GM23248 (cell line): ENCODE measurements around the gene TP63. TPM values are rescaled to one million over a fixed set of nuclear protein-coding genes. Genes with fewer than 3 reads are reported as not detected.
"Not testable (repeated sequence)": the region's sequence is repeated elsewhere in the genome, so short reads cannot be mapped to it uniquely, and the experiment has no call there.

ENCODE experiments used
- DNase-seq: peaks from one replicate; pipeline ENCODE4 v3.0.0-alpha.2; 2015
- H2AFZ ChIP-seq: fragments of 200-600 bp; sonication (generic); 2 replicates; pipeline ENCODE4 v1.6.1; 2016; ENCODE audit warnings: antibody characterized with exemption
- H3F3A ChIP-seq: fragments of 200-600 bp; sonication (generic); 2 replicates; pipeline ENCODE4 v1.6.1; 2016; ENCODE audit warnings: mild to moderate bottlenecking, antibody characterized with exemption, mixed run types; ENCODE audit not compliant: insufficient read depth
- H3K27ac ChIP-seq: fragments of 200-600 bp; sonication (generic); 2 replicates; pipeline ENCODE4 v1.5.1; 2016; ENCODE audit warnings: mild to moderate bottlenecking
- H3K27me3 ChIP-seq: fragments of 200-600 bp; sonication (generic); replicated peaks from 2 replicates; pipeline ENCODE4 v1.6.1; 2016; ENCODE audit warnings: mild to moderate bottlenecking; ENCODE audit not compliant: insufficient read depth
- H3K36me3 ChIP-seq: fragments of 200-600 bp; sonication (generic); 2 replicates; pipeline ENCODE4 v1.6.1; 2016; ENCODE audit warnings: low read depth, mild to moderate bottlenecking
- H3K4me1 ChIP-seq: fragments of 200-600 bp; sonication (generic); 2 replicates; pipeline ENCODE4 v1.6.1; 2016; ENCODE audit warnings: mild to moderate bottlenecking; ENCODE audit not compliant: insufficient read depth
- H3K4me2 ChIP-seq: fragments of 200-600 bp; sonication (generic); one replicate; pipeline ENCODE4 v1.6.1; 2016; ENCODE audit warnings: mild to moderate bottlenecking; ENCODE audit not compliant: unreplicated experiment
- H3K4me3 ChIP-seq: fragments of 200-600 bp; sonication (generic); 2 replicates; pipeline ENCODE4 v1.5.1; 2016; ENCODE audit warnings: mild to moderate bottlenecking
- H3K79me2 ChIP-seq: fragments of 200-600 bp; sonication (generic); 2 replicates; pipeline ENCODE4 v1.6.1; 2016; ENCODE audit warnings: mild to moderate bottlenecking; ENCODE audit not compliant: insufficient read depth
- H3K9ac ChIP-seq: fragments of 200-600 bp; sonication (generic); 2 replicates; pipeline ENCODE4 v1.6.1; 2016; ENCODE audit warnings: mild to moderate bottlenecking
- H3K9me2 ChIP-seq: fragments of 200-600 bp; sonication (generic); 2 replicates; pipeline ENCODE4 v1.6.1; 2016; ENCODE audit warnings: mixed run types, mild to moderate bottlenecking, moderate library complexity; ENCODE audit not compliant: insufficient read depth
- H3K9me3 ChIP-seq: fragments of 200-600 bp; sonication (generic); one replicate; pipeline ENCODE4 v1.6.1; 2017; ENCODE audit warnings: low read depth
- H4K20me1 ChIP-seq: fragments of 200-600 bp; sonication (generic); 2 replicates; pipeline ENCODE4 v1.6.0; 2016; ENCODE audit not compliant: insufficient read depth
- EZH2 ChIP-seq: fragments of 200-600 bp; sonication (generic); IDR thresholded peaks from 2 replicates; pipeline ENCODE4 v1.6.1; 2018; ENCODE audit warnings: antibody characterized with exemption, mild to moderate bottlenecking; ENCODE audit not compliant: insufficient read depth, poor library complexity, severe bottlenecking
- EZH2phosphoT487 ChIP-seq: fragments of 200-600 bp; sonication (generic); IDR thresholded peaks from 2 replicates; pipeline ENCODE4 v1.6.1; 2018; ENCODE audit warnings: antibody characterized with exemption, moderate library complexity, mild to moderate bottlenecking, low read depth; ENCODE audit not compliant: insufficient read depth
- WGBS, 2 experiments: methylation state at CpG; one replicate each; pipeline ENCODE4 v1.1.6; 2015 to 2017; ENCODE audit warnings: low lambda C conversion rate in 2 of 2, low coverage in 1 of 2; ENCODE audit errors: missing lambda C conversion rate in 2 of 2; 5-methylcytosine and 5-hydroxymethylcytosine counted together
- in situ Hi-C: fragments of 300-500 bp; cut with MboI; formaldehyde crosslinking; loops from 2 replicates; pipeline ENCODE4 v1.15.0; 2020
- polyA plus RNA-seq: library from polyadenylated mRNA; unstranded; fragments of >200 nt; fragmentation: Nextera tagmentation; extraction: Ambion mirVana; gene quantifications from 2 replicates; pipeline ENCODE4 v1.2.1, GENCODE V29; 2016
- total RNA-seq: library from RNA; depleted of rRNA; stranded (reverse); fragments of >200 nt; shearing (Covaris generic); gene quantifications from 2 replicates; pipeline ENCODE4 v1.2.3, GENCODE V29; 2014

TP63 gene
- total and polyA plus RNA-seq, 2 experiments from 2014 or later = not detected

GRCh38 chr3:189655617-189656016 is 24.4 kb downstream of the TP63 start:
- in situ Hi-C loops = no loop called here
- Histone ChIP-seq H3K4me1 (no peaks in the 10 kb centered on the region), H3F3A (no peaks in the 10 kb centered on the region)

GRCh38 chr3:189659571-189659970 is 28.4 kb downstream of the TP63 start:
- H3K9me3 ChIP-seq = no peaks in the 10 kb centered on the region
- H3K79me2 ChIP-seq = no peaks in the 10 kb centered on the region
- H2AFZ ChIP-seq = no peak overlapping the region
- in situ Hi-C loops = no loop called here
- H3K9me2 ChIP-seq = no peaks in the 10 kb centered on the region
- H3F3A ChIP-seq = peaks cover 5% of the 10 kb centered on the region; the same call in 1 of the 2 replicates
- H3K4me2 ChIP-seq = no peak overlapping the region
- H3K27me3 ChIP-seq = no peaks in the 10 kb centered on the region
- H3K36me3 ChIP-seq = no peaks in the 10 kb centered on the region
- no peak overlapping the region for H3K4me3 ChIP-seq
- TF ChIP-seq EZH2phosphoT487 = no peak
- no peak for TF ChIP-seq EZH2
- DNase-seq = no peak
- no peak overlapping the region for H3K27ac ChIP-seq
- H3K9ac ChIP-seq = no peak overlapping the region
- WGBS, 2 experiments = 71 to 76% methylated on average over 1 of the region's 1 CpG
- peaks cover 10% of the 10 kb centered on the region for H3K4me1 ChIP-seq
- no peaks in the 10 kb centered on the region for H4K20me1 ChIP-seq

More at GRCh38 chr3:189655617-189656016, 24.4 kb downstream of the TP63 start:
- no peak for DNase-seq
- Histone ChIP-seq H3K4me3 (no peak overlapping the region), H2AFZ (no peak overlapping the region), H3K27me3 (no peaks in the 10 kb centered on the region), H3K4me2 (no peak overlapping the region), H3K79me2 (no peaks in the 10 kb centered on the region), H4K20me1 (no peaks in the 10 kb centered on the region), H3K36me3 (no peaks in the 10 kb centered on the region), H3K9me3 (no peaks in the 10 kb centered on the region), H3K9me2 (no peaks in the 10 kb centered on the region), H3K27ac (no peak overlapping the region), H3K9ac (no peak overlapping the region)
- TF ChIP-seq EZH2phosphoT487 = no peak
- no peak for TF ChIP-seq EZH2

- H3K9me3 ChIP-seq = no peaks in the 10 kb centered on the region
- 0 out of 2 replicates have a peak overlapping the region, but pooled peaks have one; percentile 23 for H3K4me3 ChIP-seq
- peak overlapping the region; percentile 51 for H2AFZ ChIP-seq
- no peaks in the 10 kb centered on the region for H3K9me2 ChIP-seq
- no peak overlapping the region for H3K9ac ChIP-seq
- in situ Hi-C loops = no loop called here
- TF ChIP-seq EZH2phosphoT487 (no peak), EZH2 (no peak)
- no peaks in the 10 kb centered on the region for H3K36me3 ChIP-seq
- peaks cover 9% of the 10 kb centered on the region; the same call in 1 of the 2 replicates for H3F3A ChIP-seq
- no peaks in the 10 kb centered on the region for H4K20me1 ChIP-seq
- no peaks in the 10 kb centered on the region for H3K27me3 ChIP-seq
- peak overlapping the region; percentile 61 for H3K4me2 ChIP-seq
- H3K79me2 ChIP-seq = no peaks in the 10 kb centered on the region
- DNase-seq = peak; percentile 96
- WGBS, 2 experiments = 0 to 5% methylated on average over 1 of the region's 1 CpG
- peaks cover 19% of the 10 kb centered on the region for H3K4me1 ChIP-seq
- peak overlapping the region; percentile 62 for H3K27ac ChIP-seq
Measured at GRCh38 chr3:189664311-189664710, 33.1 kb downstream of the TP63 start.

GRCh38 chr3:189672346-189672745 is 41.2 kb downstream of the TP63 start:
- DNase-seq, H3K9me2 ChIP-seq, H3K4me3 ChIP-seq, H3K27ac ChIP-seq, H2AFZ ChIP-seq, H3K9me3 ChIP-seq, H3F3A ChIP-seq, H3K4me2 ChIP-seq, H3K9ac ChIP-seq, H3K27me3 ChIP-seq, H3K79me2 ChIP-seq, in situ Hi-C loops, H3K4me1 ChIP-seq, H3K36me3 ChIP-seq, H4K20me1 ChIP-seq: not testable (repeated sequence)
- 90 to 94% methylated on average over 3 of the region's 3 CpGs for WGBS, 2 experiments

GRCh38 chr3:189673535-189673934 is 42.3 kb downstream of the TP63 start:
- Histone ChIP-seq H3K79me2 (no peaks in the 10 kb centered on the region), H3K27ac (no peak overlapping the region), H3K9me3 (no peaks in the 10 kb centered on the region), H3K9ac (no peak overlapping the region), H3K27me3 (no peaks in the 10 kb centered on the region), H3K4me1 (no peaks in the 10 kb centered on the region), H4K20me1 (no peaks in the 10 kb centered on the region), H3F3A (no peaks in the 10 kb centered on the region), H3K36me3 (no peaks in the 10 kb centered on the region), H3K9me2 (no peaks in the 10 kb centered on the region), H2AFZ (no peak overlapping the region), H3K4me2 (no peak overlapping the region), H3K4me3 (no peak overlapping the region)
- DNase-seq = no peak
- TF ChIP-seq EZH2phosphoT487 (no peak), EZH2 (no peak)
- 29 to 37% methylated on average over 2 of the region's 2 CpGs for WGBS, 2 experiments
- in situ Hi-C loops = no loop called here
